ENCODE results near the gene CCDC9B. TPM values are rescaled to one million over a fixed set of nuclear protein-coding genes. Genes with fewer than 3 reads are reported as not detected.

Gene CCDC9B
- total RNA-seq, 1 donor from 2014 or later = 13.6 TPM

- Histone ChIP-seq H3K4me3 (ENCODE audit: low read depth, low read length) (peak overlapping the region; percentile 12), H3K36me3 (ENCODE audit: control insufficient read depth, insufficient read depth, low read length) (no peaks in the 10 kb centered on the region), H3K27me3 (ENCODE audit: control insufficient read depth, insufficient read depth, low read length) (no peaks in the 10 kb centered on the region)
- no peak for TF ChIP-seq CTCF (IDR thresholded peaks at IDR 0.05; ENCODE audit: insufficient read depth, low read length, poor library complexity, severe bottlenecking)
- DNase-seq (ENCODE audit: low read depth) = no peak
These were observed 18.1 kb downstream of the CCDC9B start for GRCh38 chr15:40322531-40323238.

- H3K27me3 ChIP-seq (ENCODE audit: control insufficient read depth, insufficient read depth, low read length) = peaks cover 6% of the 10 kb centered on the region
- peak; percentile 86 for TF ChIP-seq CTCF (IDR thresholded peaks at IDR 0.05; ENCODE audit: insufficient read depth, low read length, poor library complexity, severe bottlenecking)
- H3K4me3 ChIP-seq (ENCODE audit: low read depth, low read length) = no peak overlapping the region
- H3K36me3 ChIP-seq (ENCODE audit: control insufficient read depth, insufficient read depth, low read length) = no peaks in the 10 kb centered on the region
- DNase-seq (ENCODE audit: low read depth) = no peak
These were observed 19.8 kb downstream of the CCDC9B start for GRCh38 chr15:40320931-40321371.

DNA sequence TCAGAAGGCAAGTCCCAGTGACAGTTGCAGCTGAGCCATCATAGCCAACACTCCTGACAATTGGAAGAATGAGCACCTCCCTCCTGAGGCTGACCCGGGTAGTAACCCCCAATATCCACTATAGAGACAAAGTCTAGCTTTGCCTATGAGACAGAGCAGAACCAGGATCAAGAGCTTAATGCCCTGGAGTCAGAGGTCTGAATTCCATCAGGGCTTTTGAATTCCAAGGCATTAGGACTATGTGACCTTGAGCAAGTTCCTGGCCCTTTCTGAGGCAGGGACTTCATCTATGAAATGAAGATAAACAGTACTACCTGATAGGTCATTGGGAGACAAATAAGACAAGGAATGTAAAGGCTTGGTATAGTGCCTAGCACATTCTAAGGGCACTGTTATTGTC is 20.3 kb downstream of the CCDC9B start:
- no peak overlapping the region for H3K4me3 ChIP-seq (ENCODE audit: low read depth, low read length)
- TF ChIP-seq CTCF (IDR thresholded peaks at IDR 0.05; ENCODE audit: insufficient read depth, low read length, poor library complexity, severe bottlenecking) = no peak
- H3K27me3 ChIP-seq (ENCODE audit: control insufficient read depth, insufficient read depth, low read length) = peaks cover 6% of the 10 kb centered on the region
- H3K36me3 ChIP-seq (ENCODE audit: control insufficient read depth, insufficient read depth, low read length) = no peaks in the 10 kb centered on the region
- no peak for DNase-seq (ENCODE audit: low read depth)

- TF ChIP-seq CTCF (IDR thresholded peaks at IDR 0.05; ENCODE audit: insufficient read depth, low read length, poor library complexity, severe bottlenecking) = no peak
- H3K4me3 ChIP-seq (ENCODE audit: low read depth, low read length) = no peak overlapping the region
- DNase-seq (ENCODE audit: low read depth) = no peak
- no peaks in the 10 kb centered on the region for H3K36me3 ChIP-seq (ENCODE audit: control insufficient read depth, insufficient read depth, low read length)
- peaks cover 9% of the 10 kb centered on the region for H3K27me3 ChIP-seq (ENCODE audit: control insufficient read depth, insufficient read depth, low read length)
These were observed 23.2 kb downstream of the CCDC9B start for GRCh38 chr15:40317580-40317979.

- H3K27me3 ChIP-seq (ENCODE audit: control insufficient read depth, insufficient read depth, low read length) = peaks cover 13% of the 10 kb centered on the region
- no peak for TF ChIP-seq CTCF (IDR thresholded peaks at IDR 0.05; ENCODE audit: insufficient read depth, low read length, poor library complexity, severe bottlenecking)
- no peak for DNase-seq (ENCODE audit: low read depth)
- H3K36me3 ChIP-seq (ENCODE audit: control insufficient read depth, insufficient read depth, low read length) = no peaks in the 10 kb centered on the region
- H3K4me3 ChIP-seq (ENCODE audit: low read depth, low read length) = no peak overlapping the region
These were observed 23.8 kb downstream of the CCDC9B start for GRCh38 chr15:40316931-40317330.

All from kidney epithelial cell (primary cell).